Amygdala (tissue), 56 donors: ENCODE measurements around the gene TTC21B.
"Not testable (repeated sequence)": the region's sequence is repeated elsewhere in the genome, so short reads cannot be mapped to it uniquely, and the experiment has no call there.

Source experiments
- DNase-seq, 56 donors: peaks; one replicate each; lab custom pipeline; 2025; lab: John Stamatoyannopoulos, UW

TTC21B gene

DNA sequence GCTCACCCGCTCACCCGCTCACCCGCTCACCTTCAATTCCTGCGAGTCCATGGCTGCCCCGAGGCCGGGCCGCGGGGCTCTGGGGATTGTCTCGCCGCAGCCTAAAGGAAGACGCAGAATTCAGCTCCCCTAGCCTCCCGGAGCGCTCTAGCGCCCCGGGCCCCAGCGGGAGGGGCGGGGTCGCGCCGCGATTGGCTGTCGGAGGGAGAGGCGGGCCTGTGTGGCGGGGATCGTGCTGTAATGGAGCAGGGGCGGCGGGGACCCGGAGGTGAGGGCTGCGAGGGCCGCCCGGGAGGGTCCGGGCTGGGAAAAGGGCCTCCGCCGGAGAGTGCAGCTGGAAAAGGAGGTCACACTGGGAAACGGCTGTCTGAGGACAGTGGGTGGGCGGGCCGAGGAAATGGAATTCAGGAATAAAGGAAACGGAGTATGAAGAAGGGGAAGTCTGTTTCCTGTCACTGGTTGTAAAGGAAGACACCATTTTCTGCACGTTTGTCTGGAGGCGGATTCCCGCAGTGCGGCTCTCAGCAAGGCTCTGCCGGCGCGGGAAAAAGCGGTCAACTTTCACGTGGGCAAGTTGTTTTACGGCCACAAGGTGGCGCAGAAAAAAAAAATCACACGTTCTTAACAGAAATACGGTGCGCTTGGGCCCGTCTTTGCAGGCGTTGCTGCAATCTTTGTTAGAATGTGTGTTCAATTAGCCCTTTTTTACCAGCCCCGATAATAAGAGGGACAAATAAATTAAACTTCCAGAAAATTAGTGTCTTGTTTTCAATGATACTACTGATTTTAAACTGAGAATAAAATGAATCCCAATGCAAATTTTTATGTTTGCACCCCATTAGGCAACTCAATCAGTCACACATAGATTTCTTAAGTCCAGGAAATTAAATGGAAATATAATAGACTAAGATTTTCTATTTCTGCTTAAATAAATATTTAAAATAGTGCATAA is at the start of gene TTC21B:
Gene TTC21B (minus strand): TSS at position 122 of the 952 bp plus-strand sequence. CDS start 71 bp downstream, at position 51.
- DNase-seq = peak; percentile 45 to 97 (median 93)

DNA sequence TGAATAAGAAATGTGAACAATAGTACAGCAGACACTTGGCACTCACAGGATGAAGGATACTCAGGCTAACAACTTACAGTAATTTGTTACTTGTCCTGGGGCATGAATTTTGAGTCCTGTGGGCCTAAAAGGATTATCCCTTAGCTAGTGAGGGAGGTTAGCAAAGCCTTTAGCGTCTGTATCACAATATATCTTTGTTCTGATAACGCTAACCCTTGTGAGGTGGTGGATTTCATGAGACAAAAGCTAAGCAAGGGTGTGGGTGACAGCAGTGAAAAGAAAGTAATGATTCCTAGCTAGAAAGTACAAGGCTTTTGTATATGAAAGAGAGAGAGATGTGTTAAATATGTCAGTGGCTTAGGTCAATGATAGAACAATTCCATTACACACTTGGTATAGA is 46.8 kb upstream of the TTC21B start:
- no peak for DNase-seq

DNA sequence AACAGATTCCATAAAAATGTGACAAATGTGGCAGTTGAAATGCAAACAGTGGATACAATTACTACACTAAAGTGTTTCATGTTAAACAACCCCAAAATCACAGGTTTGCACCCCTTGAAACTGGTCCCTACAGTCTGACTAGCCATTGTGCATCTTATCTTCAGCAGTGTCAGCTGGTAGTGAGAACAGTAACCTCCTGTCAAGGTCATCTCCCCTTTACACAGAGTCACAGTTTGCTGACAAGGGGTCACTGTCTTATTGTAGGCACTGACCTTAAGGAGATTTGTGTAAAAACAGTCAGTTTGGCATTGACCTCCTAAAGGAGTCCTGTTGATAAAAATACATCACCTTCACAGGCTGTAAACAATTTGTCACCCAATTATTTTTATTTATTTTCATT is 37.3 kb upstream of the TTC21B start:
- no peak for DNase-seq

DNA sequence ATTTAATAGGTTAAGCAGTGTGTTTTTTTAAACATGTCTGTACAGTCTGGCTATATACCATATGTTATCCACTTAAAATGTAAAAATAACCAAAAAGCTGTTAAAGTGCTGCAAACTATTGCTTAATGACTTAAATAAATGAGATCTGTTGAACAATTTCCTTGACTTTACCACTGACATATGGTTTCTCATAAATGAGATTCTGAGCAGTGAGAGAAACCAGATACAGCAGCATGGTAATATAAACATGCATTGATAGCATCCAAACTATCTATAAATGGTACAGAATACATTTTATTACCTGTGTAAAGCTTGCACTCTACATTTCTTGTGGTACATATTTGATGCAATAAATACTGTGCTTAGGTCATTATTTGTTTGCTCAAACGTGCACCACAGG is 36.3 kb upstream of the TTC21B start:
- DNase-seq = no peak

DNA sequence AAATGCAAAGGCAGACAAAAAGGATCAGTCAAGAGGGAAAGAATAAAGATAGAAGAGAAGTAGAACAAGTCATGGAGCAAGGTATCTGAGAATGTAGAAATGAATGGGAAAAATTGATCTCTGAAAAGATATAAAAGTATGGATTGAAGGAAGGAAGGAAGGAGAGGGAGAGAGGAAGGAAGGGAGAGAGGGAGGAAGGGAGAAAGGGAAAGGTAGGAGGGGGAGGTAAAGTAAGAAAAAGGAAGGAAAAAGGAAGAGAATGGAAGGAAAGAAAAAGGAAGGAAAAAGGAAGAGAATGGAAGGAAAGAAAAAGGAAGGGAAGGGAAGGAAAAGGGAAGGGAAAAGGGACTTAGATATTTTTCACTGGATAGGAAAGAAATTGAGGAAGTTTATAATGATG is 31.5 kb upstream of the TTC21B start:
- DNase-seq = no peak

DNA sequence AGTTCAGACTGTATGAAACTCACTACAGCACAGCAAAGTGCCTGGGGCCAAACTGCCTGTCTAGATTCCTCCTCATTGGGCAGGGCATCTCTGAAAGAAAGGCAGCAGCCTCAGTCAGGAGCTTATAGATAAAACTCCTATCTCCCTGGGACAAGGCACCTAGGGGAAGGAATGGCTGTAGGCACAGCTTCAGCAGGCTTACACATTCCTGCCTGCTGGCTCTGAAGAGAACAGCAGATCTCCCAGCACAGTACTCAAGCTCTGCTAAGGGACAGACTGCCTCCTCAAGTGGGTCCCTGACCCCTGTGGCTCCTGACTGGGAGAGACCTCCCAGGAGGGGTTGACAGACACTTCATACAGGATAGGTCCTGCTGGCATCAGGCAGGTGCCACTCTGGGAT is 18.6 kb upstream of the TTC21B start:
- DNase-seq = not testable (repeated sequence)

DNA sequence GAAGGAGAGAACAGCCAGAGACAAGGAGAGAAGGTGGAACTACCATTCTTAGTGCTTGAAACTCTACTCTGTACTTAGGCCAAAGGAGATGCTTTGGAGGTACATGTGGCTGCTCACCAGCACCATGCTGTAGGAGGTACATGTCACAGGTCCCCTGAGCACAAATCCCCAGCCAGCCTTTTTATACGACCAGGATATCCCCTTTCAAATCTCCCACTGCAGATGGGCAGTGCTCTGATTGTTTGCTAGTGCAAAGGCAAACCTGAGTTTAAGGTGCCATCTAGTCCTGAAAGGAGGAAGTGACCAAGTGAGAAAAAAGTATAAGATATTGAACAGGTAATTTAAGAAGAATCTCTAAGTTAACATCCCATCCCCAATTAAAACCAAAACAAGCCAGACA is 17.1 kb upstream of the TTC21B start:
- DNase-seq = no peak

DNA sequence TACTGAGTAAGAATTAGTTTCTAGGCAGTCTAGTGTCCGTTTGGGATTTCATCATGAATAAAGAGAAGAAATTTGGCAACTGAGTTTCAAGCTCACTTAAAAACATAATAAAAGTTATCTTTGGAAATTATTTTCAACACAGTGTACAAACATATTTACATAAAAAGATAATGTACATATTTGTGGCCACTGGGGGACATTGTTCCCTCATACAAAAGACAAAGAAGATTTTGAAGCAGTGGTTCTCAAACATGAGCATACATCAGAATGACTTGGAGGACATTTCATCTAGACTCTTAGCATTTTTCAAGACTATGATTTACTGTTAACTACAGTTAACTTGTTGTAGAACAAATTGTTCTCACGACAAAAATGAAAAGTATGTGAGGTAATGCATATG is 15.7 kb upstream of the TTC21B start:
- no peak for DNase-seq

DNA sequence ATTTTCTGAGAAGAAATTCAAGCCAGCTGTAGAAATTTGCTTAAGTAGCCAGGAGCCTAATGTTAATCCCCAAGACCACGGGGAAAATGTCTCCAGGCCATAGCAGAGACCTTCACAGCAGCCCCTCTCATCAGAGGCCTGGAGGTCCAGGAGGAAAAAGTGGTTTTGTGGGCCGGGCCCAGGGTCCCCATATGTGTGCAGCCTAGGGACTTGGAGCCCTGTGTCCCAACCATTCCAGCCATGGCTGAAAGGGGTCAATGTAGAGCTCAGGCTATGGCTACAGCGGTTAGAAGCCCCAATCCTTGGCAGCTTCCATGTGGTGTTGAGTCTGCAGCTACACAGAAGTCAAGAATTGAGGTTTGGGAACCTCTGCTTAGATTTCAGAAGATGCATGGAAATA is 14.2 kb upstream of the TTC21B start:
- DNase-seq = no peak

DNA sequence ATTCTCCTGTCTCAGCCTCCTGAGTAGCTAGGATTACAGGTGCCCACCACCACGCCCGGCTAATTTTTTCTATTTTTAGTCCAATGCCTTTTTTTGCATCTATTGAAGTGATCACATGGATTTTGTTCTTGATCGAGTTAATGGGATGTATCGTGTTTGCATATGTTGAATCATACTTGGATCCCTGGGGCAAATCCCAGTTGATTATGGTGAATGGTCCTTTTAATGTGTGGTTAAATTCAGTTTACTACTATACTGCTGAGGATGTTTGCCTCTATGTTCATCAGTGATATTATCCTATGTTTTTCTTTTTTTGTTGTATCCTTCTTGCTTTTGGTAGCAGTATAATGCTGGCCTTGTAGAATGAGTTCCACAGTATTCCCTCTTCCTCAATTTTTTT is 8.2 kb upstream of the TTC21B start:
- no peak for DNase-seq

DNA sequence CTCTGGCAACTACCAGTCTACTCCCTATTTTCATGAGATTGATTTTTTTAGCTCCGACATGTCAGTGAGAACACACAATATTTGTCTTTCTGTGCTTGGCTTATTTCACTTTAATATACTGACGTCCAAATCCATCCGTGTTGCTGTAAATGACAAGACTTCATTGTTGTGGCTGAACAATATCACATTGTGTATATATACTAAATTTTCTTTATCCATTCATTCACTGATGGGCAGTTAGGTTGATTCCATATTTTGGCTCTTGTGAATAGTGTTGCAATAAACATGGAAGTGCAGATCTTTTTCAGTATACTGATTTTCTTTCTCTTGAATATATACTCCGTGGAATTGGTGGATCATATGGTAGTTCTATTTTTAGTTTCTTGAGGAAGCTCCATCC is 5.8 kb upstream of the TTC21B start:
- no peak for DNase-seq

DNA sequence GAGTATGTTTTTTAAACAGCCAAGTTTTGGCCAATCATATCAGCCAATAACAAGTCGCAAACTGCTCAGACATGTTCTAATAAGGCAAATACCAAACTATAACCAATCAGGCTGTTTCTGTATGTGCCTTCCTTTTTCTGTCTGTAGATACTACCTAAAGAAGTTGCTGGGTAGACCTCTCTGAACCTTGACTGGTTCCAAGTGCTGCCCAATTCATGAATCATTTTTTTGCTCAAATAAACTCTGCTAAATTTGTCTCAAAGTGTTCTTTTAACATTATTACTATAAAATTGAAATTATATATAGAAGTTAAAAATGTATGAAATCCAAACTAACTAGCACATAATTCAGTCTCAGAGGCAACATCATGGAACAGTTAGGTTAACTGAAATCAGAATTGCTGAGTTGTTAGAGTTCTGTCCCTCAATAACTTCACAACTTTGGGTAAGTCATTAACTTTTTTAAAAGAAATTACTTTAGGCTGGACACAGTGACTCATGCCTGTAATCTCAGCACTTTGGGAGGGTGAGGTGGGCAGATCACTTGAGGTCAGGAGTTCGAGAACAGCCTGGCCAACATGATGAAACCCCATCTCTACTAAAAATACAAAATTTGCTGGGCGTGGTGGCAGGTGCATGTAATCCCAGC is 4.9 kb upstream of the TTC21B start:
- DNase-seq = no peak

DNA sequence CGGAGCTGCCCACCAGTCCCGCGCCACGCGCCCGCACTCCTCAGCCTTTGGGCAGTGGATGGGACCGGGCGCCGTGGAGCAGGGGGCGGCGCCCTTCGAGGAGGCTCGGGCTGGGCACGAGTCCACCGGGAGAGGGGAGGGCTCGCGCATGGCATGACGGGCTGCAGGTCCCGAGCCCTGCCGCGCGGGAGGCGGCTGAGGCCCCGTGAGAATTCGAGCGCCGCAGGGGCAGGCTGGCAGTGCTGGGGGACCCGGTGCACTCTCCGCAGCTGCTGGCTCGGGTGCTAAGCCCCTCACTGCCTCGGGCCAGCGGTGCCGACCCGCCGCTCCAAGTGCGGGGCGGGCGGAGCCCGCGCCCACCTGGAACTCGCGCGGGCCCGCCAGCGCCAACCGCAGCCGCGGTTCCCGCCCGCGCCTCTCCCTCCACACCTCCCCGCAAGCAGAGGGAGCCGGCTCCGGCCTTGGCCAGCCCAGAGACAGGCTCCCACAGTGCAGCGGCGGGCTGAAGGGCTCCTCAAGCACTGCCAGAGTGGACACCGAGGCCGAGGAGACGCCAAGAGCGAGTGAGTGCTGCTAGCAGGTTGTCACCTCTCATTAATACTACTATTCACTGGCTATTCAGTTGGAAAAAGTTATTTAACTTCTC is 3.6 kb upstream of the TTC21B start:
- DNase-seq = peak in 1 of 56 donors; percentile 4

DNA sequence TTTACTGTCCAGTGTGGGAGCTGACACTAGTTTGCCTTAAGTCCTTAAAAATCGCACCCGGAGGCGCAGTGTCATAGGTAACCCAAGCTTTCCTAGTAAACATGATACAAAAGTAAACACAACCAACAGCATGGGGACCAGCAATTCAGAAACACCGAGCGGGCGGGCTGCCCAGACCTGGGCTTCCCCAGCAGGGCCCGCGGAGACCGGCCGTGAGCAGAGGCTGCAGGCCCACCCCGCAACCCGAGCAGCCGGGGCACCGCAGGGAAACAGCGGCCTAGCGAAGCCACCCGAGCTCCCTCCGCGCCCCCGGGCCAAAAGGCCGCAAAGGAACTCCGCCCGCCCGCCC is 296 bp downstream of the TTC21B start:
- peak in 2 of 56 donors; percentile 43 to 60 for DNase-seq

DNA sequence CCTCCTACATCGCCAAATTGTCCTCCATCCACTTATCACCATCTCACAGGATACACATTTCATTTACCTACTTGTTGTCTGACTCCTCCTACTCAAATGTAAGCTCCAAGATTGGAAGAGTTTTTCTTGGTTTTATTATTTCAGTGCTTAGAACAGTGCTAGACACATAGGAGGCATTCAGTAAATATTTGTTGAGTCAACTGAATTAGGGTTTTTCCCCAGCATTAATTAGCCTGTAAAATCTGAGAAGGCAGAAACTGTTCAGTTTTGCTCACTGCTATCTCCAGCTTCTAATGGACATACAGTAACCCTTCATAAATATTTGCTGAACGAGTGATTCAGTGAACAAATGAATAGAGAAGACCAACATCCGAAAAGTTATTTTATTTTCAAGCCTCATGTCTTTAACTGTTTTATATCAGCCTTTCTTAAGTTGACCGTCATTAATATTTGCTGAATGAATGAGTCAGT is 800 bp downstream of the TTC21B start:
- DNase-seq = no peak

DNA sequence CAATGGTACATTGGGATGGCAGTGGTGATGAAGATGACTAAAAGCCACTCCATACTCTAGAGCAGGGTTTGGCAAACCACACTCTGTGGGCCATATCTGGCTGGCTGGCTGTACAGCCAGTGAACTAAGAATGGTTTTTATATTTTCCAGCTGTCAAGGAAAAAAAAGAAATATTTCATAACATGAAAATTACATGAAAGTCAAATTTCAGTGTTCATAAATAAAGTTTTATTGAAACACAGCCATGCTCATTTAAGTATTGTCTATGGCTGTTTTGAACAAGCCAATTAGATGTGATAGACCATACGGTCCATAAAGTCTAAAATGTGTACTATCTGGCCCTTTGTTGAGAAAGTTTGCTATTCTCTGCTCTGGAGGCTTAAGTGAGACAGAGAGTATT is 1.5 kb downstream of the TTC21B start:
- no peak for DNase-seq

DNA sequence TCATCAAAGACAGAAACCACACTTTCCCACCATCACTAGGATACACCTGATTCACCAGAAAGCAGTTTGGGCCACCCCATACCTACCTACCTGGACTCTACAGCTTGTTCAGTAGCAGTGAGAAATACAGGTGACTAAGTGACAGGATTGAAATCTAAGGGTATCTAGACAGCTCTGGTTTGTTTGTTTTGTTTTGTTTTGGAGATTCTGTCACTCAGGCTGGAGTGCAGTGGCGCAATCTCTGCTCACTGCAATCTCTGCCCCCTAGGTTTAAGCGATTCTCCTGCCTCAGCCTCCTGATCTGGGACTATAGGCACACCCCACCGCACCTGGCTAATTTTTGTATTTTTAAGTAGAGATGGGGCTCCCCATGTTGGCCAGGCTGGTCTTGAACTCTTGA is 3.1 kb downstream of the TTC21B start:
- no peak for DNase-seq

DNA sequence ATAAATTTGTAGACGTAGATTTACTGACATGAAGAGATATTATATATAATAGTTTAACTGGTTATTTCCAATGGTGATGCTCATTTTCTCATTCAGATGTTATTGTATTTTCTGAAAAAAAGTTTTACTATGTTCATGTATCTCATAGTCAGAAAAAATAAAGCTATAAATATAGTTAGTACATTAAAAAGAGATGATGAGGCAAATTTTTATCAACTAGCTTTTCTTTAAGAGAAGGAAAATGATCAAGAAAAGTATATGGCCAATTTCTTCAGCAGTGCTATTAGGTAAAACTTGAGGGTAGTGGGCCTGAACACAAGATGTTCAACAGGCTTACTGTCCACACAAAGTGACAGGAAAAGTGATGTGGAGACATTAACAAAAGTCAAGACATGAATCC is 11.7 kb downstream of the TTC21B start:
- DNase-seq = no peak

DNA sequence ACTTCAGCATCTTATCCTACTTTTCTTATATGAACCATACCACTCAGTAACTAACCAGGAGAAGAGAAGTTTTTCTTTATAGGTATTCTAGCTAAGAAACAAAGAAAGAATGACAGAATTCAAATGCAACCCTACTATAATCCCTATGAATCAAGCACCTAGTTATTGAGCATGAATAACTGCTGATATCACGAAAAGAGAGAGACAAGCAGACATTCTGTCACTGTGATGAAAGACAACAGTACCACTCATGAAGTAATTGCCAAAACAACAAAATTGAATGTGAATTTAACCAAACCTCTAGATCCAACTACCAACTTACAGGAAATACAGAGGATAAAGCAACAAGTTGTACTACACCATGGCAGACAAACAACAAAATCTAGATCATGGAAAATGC is 15.3 kb downstream of the TTC21B start:
- DNase-seq = no peak

DNA sequence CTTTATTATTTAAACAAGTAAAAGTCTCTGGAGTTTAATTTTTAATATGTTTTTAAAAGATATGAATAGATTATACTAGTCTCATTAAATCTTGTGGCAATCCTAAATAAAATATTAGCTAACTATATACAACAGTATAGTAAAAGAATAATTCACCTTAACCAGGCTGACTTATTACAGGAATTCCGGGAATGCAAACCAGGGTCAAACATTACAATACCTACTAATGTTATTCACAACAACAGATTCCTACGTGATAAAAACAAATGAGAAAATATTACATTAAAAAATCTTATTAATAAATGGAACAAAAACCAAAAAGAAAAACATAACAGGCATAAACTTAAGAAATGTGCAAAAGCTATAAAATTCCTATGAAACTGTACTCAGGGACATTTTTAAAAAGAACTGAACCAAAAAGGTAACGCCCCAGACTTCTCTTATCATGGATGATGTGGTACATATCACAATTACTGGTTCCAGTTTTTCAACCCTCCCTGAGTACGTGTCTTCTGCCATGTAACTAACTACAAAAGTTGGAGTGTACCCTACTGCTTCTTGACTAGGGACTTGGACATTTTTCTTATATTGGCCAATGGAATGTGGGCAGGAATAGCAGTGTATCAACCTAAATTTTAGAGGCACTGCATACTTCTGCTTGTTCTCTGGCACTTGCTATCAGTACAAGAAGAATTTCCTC is 20.2 kb downstream of the TTC21B start:
- no peak for DNase-seq

DNA sequence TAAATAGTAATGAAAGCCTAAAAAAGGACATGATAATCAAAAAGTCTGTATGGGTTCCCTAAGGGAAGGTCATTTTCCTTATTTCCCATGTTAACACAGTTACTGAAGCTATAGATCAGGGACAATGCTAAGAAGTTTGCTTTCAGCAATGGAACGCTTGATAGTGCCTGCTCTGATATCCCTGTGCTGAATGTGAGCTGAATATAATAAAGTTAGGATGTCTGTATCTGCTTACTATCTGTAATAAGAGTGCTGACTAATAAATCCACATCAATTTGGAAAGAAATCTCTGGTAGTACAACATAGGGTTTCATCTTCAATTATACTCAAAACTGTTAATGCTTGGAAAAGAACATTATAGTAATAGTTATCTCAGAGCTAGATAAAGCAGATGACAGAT is 25.8 kb downstream of the TTC21B start:
- no peak for DNase-seq
